GM12878 (cell line): ENCODE results near the gene THAP2. TPM values are rescaled to one million over a fixed set of nuclear protein-coding genes. Genes with fewer than 3 reads are reported as not detected.

ENCODE experiments used
- BACH1 ChIP-seq: fragments of 450-650 bp; IDR thresholded peaks from 2 replicates; pipeline ENCODE4 v1.6.1; 2017; ENCODE audit warnings: mild to moderate bottlenecking, borderline replicate concordance
- BCL11A ChIP-seq: IDR thresholded peaks from 2 replicates; pipeline ENCODE4 v1.6.1; 2011; ENCODE audit warnings: low read depth, low read length
- CHD2 ChIP-seq: IDR thresholded peaks from 2 replicates; pipeline ENCODE4 v1.6.1; 2011; ENCODE audit warnings: low read depth, low read length, improper control_type of control experiment, borderline replicate concordance
- FOS ChIP-seq: IDR thresholded peaks from 3 replicates; pipeline ENCODE4 v1.6.1; 2011; ENCODE audit warnings: borderline replicate concordance; ENCODE audit not compliant: insufficient read length; ENCODE audit errors: extremely low read depth
- GABPA ChIP-seq: IDR thresholded peaks from 2 replicates; pipeline ENCODE4 v1.6.1; 2014; ENCODE audit warnings: antibody characterized with exemption, low read depth, mild to moderate bottlenecking, inconsistent platforms
- HDGF ChIP-seq: fragments of 450-650 bp; IDR thresholded peaks from 2 replicates; pipeline ENCODE4 v1.6.1; 2016; ENCODE audit warnings: antibody characterized with exemption
- IRF4 ChIP-seq: IDR thresholded peaks from 2 replicates; pipeline ENCODE4 v1.6.1; 2011; ENCODE audit warnings: low read depth, low read length
- KLF5 ChIP-seq: fragments of 450-650 bp; IDR thresholded peaks from 2 replicates; pipeline ENCODE4 v1.6.1; 2014; ENCODE audit warnings: mild to moderate bottlenecking; ENCODE audit not compliant: partially characterized antibody
- NBN ChIP-seq: fragments of 450-650 bp; IDR thresholded peaks from 2 replicates; pipeline ENCODE4 v1.6.1; 2016
- POLR2A ChIP-seq: IDR thresholded peaks from 2 replicates; pipeline ENCODE4 v1.6.1; 2011; ENCODE audit warnings: low read depth, mild to moderate bottlenecking, low read length
- RAD21 ChIP-seq: IDR thresholded peaks from 2 replicates; pipeline ENCODE4 v1.6.1; 2011; ENCODE audit warnings: mild to moderate bottlenecking, low read depth, low read length, moderate library complexity; ENCODE audit not compliant: insufficient read depth
- SIN3A ChIP-seq: IDR thresholded peaks from 2 replicates; pipeline ENCODE4 v1.6.1; 2012; ENCODE audit warnings: low read depth, low read length, improper control_type of control experiment
- SMARCA5 ChIP-seq: fragments of 450-650 bp; IDR thresholded peaks from 2 replicates; pipeline ENCODE4 v1.6.1; 2017; ENCODE audit warnings: mild to moderate bottlenecking
- SP1 ChIP-seq: IDR thresholded peaks from one replicate; pipeline ENCODE4 v1.6.1; 2011; ENCODE audit warnings: low read depth, low read length
- SRF ChIP-seq, 2 experiments: IDR thresholded peaks; 2 replicates each; pipeline ENCODE4 v1.6.1; 2011; ENCODE audit warnings: low read depth in 2 of 2, low read length in 2 of 2, mild to moderate bottlenecking in 1 of 2, moderate library complexity in 1 of 2
- YY1 ChIP-seq: IDR thresholded peaks from 2 replicates; pipeline ENCODE4 v1.6.1; 2011; ENCODE audit warnings: low read depth, mild to moderate bottlenecking, low read length
- ZNF24 ChIP-seq: fragments of 450-650 bp; IDR thresholded peaks from 2 replicates; pipeline ENCODE4 v1.6.1; 2017; ENCODE audit warnings: antibody characterized with exemption, mild to moderate bottlenecking
- polyA plus RNA-seq, 11 experiments: library from polyadenylated mRNA; depleted of rRNA in 4 of 11; unstranded in 6 of 11; stranded (reverse) in 5 of 11; fragments of >200 nt; fragmentation: Nextera tagmentation in 4 of 11; fragmentation: Illumina TruSeq in 1 of 11; extraction: Ambion mirVana in 4 of 11; extraction: Trizol in 1 of 11; gene quantifications; 1 replicate in 1 of 11; 2 replicates in 10 of 11; pipeline versions ENCODE4 v1.2.1 to v1.2.3, GENCODE V29; 2011 to 2016; ENCODE audit warnings: inconsistent platforms in 2 of 11, missing spikeins in 2 of 11, low read depth in 1 of 11
- total RNA-seq, 4 experiments: library from RNA; depleted of rRNA in 3 of 4; stranded (reverse); fragments of >200 nt in 3 of 4; fragmentation: Illumina TruSeq in 1 of 4; extraction: Trizol in 1 of 4; gene quantifications; 2 replicates each; pipeline versions ENCODE4 v1.2.1 to v1.2.3, GENCODE V29; 2013 to 2021
- TF ChIP-seq, protein P1 (sequence below): fragments of 450-650 bp; IDR thresholded peaks from 2 replicates; pipeline ENCODE4 v1.6.1; 2017; ENCODE audit warnings: low read depth, mild to moderate bottlenecking, moderate library complexity
- TF ChIP-seq, protein P2 (sequence below): fragments of 450-650 bp; IDR thresholded peaks from 2 replicates; pipeline ENCODE4 v1.6.1; 2016; ENCODE audit warnings: mild to moderate bottlenecking
- TF ChIP-seq, protein P3 (sequence below): IDR thresholded peaks from 2 replicates; pipeline ENCODE4 v1.6.1; 2012; ENCODE audit warnings: mild to moderate bottlenecking, low read depth, low read length

Gene THAP2
- total and polyA plus RNA-seq, 10 of the 15 experiments (the other 5 are each of a cell fraction or from before 2014, with no cell fraction given) = 4.1 to 18.0 (median 7.3) TPM

DNA sequence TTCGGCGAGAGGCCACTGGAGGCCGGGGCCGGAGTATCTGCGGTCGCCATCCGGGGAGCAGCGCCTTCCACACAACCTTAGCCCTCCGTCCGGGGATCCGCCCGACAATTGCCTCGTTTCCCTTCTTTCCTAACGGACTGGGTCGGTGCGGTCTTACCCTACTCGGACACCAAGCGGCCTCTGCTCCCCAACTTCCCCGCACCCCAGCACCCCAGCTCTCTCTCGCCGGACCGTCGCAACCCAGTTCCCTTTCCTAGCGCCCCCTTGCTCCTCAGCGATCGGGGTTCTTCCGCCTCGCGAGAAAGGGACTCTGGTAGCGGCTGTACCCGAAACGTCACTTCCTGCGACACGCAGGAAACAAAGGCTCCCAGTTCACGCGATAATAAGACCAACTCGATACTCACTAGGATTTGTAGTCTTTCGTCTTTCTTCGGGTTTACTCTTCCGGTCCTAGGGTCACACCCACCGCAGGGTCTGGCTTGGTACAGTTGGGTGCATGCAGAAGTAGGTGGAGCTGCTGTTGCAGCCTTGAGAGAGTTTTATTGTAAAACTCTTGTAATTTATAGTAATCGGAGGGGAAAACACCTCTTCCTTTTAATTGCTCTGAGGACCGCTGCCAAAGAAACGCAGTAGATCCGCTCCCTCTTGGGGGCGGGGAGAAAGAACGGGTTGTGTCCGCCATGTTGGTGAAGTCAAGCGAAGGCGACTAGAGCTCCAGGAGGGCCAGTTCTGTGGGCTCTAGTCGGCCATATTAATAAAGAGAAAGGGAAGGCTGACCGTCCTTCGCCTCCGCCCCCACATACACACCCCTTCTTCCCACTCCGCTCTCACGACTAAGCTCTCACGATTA lies at the start of gene THAP2, which contains the start of gene ZFC3H1 (continued):
- TF ChIP-seq BACH1 (peak; percentile 72), HDGF (no peak), SP1 (peak; percentile 37), IRF4 (0 out of 2 replicates have a peak, but pooled peaks have one; percentile 12), SRF (IDR thresholded peaks at IDR 0.05; ENCODE audit: low read depth in 2 of 2, low read length in 2 of 2) (no peak), SIN3A (0 out of 2 replicates have a peak, but pooled peaks have one; percentile 20), YY1 (peak; percentile 100), KLF5 (no peak), CHD2 (peak; percentile 99), GABPA (peak; percentile 94), SMARCA5 (peak; percentile 65), BCL11A (0 out of 2 replicates have a peak, but pooled peaks have one; percentile 0), RAD21 (no peak), FOS (no peak), ZNF24 (0 out of 2 replicates have a peak, but pooled peaks have one; percentile 5), POLR2A (peak; percentile 85), NBN (peak; percentile 83)
- TF ChIP-seq, protein P1, sequence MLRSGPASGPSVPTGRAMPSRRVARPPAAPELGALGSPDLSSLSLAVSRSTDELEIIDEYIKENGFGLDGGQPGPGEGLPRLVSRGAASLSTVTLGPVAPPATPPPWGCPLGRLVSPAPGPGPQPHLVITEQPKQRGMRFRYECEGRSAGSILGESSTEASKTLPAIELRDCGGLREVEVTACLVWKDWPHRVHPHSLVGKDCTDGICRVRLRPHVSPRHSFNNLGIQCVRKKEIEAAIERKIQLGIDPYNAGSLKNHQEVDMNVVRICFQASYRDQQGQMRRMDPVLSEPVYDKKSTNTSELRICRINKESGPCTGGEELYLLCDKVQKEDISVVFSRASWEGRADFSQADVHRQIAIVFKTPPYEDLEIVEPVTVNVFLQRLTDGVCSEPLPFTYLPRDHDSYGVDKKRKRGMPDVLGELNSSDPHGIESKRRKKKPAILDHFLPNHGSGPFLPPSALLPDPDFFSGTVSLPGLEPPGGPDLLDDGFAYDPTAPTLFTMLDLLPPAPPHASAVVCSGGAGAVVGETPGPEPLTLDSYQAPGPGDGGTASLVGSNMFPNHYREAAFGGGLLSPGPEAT = peak; percentile 75; the same call in 1 of the 2 replicates
- TF ChIP-seq, protein P2, sequence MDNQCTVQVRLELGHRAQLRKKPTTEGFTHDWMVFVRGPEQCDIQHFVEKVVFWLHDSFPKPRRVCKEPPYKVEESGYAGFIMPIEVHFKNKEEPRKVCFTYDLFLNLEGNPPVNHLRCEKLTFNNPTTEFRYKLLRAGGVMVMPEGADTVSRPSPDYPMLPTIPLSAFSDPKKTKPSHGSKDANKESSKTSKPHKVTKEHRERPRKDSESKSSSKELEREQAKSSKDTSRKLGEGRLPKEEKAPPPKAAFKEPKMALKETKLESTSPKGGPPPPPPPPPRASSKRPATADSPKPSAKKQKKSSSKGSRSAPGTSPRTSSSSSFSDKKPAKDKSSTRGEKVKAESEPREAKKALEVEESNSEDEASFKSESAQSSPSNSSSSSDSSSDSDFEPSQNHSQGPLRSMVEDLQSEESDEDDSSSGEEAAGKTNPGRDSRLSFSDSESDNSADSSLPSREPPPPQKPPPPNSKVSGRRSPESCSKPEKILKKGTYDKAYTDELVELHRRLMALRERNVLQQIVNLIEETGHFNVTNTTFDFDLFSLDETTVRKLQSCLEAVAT = peak; percentile 59
- TF ChIP-seq, protein P3, sequence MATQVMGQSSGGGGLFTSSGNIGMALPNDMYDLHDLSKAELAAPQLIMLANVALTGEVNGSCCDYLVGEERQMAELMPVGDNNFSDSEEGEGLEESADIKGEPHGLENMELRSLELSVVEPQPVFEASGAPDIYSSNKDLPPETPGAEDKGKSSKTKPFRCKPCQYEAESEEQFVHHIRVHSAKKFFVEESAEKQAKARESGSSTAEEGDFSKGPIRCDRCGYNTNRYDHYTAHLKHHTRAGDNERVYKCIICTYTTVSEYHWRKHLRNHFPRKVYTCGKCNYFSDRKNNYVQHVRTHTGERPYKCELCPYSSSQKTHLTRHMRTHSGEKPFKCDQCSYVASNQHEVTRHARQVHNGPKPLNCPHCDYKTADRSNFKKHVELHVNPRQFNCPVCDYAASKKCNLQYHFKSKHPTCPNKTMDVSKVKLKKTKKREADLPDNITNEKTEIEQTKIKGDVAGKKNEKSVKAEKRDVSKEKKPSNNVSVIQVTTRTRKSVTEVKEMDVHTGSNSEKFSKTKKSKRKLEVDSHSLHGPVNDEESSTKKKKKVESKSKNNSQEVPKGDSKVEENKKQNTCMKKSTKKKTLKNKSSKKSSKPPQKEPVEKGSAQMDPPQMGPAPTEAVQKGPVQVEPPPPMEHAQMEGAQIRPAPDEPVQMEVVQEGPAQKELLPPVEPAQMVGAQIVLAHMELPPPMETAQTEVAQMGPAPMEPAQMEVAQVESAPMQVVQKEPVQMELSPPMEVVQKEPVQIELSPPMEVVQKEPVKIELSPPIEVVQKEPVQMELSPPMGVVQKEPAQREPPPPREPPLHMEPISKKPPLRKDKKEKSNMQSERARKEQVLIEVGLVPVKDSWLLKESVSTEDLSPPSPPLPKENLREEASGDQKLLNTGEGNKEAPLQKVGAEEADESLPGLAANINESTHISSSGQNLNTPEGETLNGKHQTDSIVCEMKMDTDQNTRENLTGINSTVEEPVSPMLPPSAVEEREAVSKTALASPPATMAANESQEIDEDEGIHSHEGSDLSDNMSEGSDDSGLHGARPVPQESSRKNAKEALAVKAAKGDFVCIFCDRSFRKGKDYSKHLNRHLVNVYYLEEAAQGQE = no peak
